ENCODE data around the gene UNC5A.
"Not testable (repeated sequence)": the region's sequence is repeated elsewhere in the genome, so short reads cannot be mapped to it uniquely, and the experiment has no call there.

The UNC5A gene

GRCh38 chr5:176870110-176870591 lies 59.8 kb downstream of the UNC5A start:
- no peak overlapping the region for H3K4me3 ChIP-seq (ENCODE audit: low read depth in 1 of 5, low read length in 5 of 5)
- no peaks in the 10 kb centered on the region for H3K4me1 ChIP-seq (ENCODE audit: control insufficient read depth in 5 of 5, insufficient read depth in 5 of 5, low read length in 5 of 5)
- no peak overlapping the region for H3K27ac ChIP-seq (ENCODE audit: low read depth, low read length)
- no peaks in the 10 kb centered on the region for H3K9me3 ChIP-seq (ENCODE audit: control insufficient read depth in 5 of 5, low read length in 5 of 5)
- H3K9ac ChIP-seq (ENCODE audit: low read length in 5 of 5), result no peak overlapping the region
- peaks cover 10 to 45% (median 35%) of the 10 kb centered on the region in 5 donors for H3K27me3 ChIP-seq (ENCODE audit: control insufficient read depth in 5 of 5, insufficient read depth in 4 of 5, low read length in 5 of 5)
- H3K36me3 ChIP-seq (ENCODE audit: control insufficient read depth in 5 of 5, insufficient read depth in 5 of 5, low read length in 5 of 5), result no peaks in the 10 kb centered on the region

GRCh38 chr5:176870644-176871043 lies 60.3 kb downstream of the UNC5A start:
- not testable (repeated sequence) for H3K4me1 ChIP-seq (ENCODE audit: control insufficient read depth in 5 of 5, insufficient read depth in 5 of 5, low read length in 5 of 5); H3K36me3 ChIP-seq (ENCODE audit: control insufficient read depth in 5 of 5, insufficient read depth in 5 of 5, low read length in 5 of 5); H3K9me3 ChIP-seq (ENCODE audit: control insufficient read depth in 5 of 5, low read length in 5 of 5); H3K9ac ChIP-seq (ENCODE audit: low read length in 5 of 5); H3K4me3 ChIP-seq (ENCODE audit: low read depth in 1 of 5, low read length in 5 of 5); H3K27ac ChIP-seq (ENCODE audit: low read depth, low read length)
- H3K27me3 ChIP-seq (ENCODE audit: control insufficient read depth in 5 of 5, insufficient read depth in 4 of 5, low read length in 5 of 5), result peaks cover 14 to 44% (median 31%) of the 10 kb centered on the region in 5 donors

- not testable (repeated sequence) for H3K27ac ChIP-seq (ENCODE audit: low read depth, low read length); H3K4me3 ChIP-seq (ENCODE audit: low read depth in 1 of 5, low read length in 5 of 5); H3K36me3 ChIP-seq (ENCODE audit: control insufficient read depth in 5 of 5, insufficient read depth in 5 of 5, low read length in 5 of 5); H3K4me1 ChIP-seq (ENCODE audit: control insufficient read depth in 5 of 5, insufficient read depth in 5 of 5, low read length in 5 of 5); H3K9me3 ChIP-seq (ENCODE audit: control insufficient read depth in 5 of 5, low read length in 5 of 5); H3K9ac ChIP-seq (ENCODE audit: low read length in 5 of 5)
- H3K27me3 ChIP-seq (ENCODE audit: control insufficient read depth in 5 of 5, insufficient read depth in 4 of 5, low read length in 5 of 5), result peaks cover 14 to 43% (median 30%) of the 10 kb centered on the region in 5 donors
Measured at GRCh38 chr5:176872586-176872985, 62.2 kb downstream of the UNC5A start.

GRCh38 chr5:176873011-176873410 lies 62.7 kb downstream of the UNC5A start:
- not testable (repeated sequence) for H3K4me3 ChIP-seq (ENCODE audit: low read depth in 1 of 5, low read length in 5 of 5); H3K9me3 ChIP-seq (ENCODE audit: control insufficient read depth in 5 of 5, low read length in 5 of 5); H3K4me1 ChIP-seq (ENCODE audit: control insufficient read depth in 5 of 5, insufficient read depth in 5 of 5, low read length in 5 of 5); H3K27ac ChIP-seq (ENCODE audit: low read depth, low read length); H3K36me3 ChIP-seq (ENCODE audit: control insufficient read depth in 5 of 5, insufficient read depth in 5 of 5, low read length in 5 of 5); H3K9ac ChIP-seq (ENCODE audit: low read length in 5 of 5)
- H3K27me3 ChIP-seq (ENCODE audit: control insufficient read depth in 5 of 5, insufficient read depth in 4 of 5, low read length in 5 of 5), result peaks cover 14 to 45% (median 35%) of the 10 kb centered on the region in 5 donors

GRCh38 chr5:176873541-176874172 lies 63.3 kb downstream of the UNC5A start:
- no peaks in the 10 kb centered on the region for H3K9me3 ChIP-seq (ENCODE audit: control insufficient read depth in 5 of 5, low read length in 5 of 5)
- H3K4me3 ChIP-seq (ENCODE audit: low read depth in 1 of 5, low read length in 5 of 5), result no peak overlapping the region
- no peak overlapping the region for H3K9ac ChIP-seq (ENCODE audit: low read length in 5 of 5)
- no peaks in the 10 kb centered on the region for H3K36me3 ChIP-seq (ENCODE audit: control insufficient read depth in 5 of 5, insufficient read depth in 5 of 5, low read length in 5 of 5)
- no peaks in the 10 kb centered on the region for H3K4me1 ChIP-seq (ENCODE audit: control insufficient read depth in 5 of 5, insufficient read depth in 5 of 5, low read length in 5 of 5)
- H3K27ac ChIP-seq (ENCODE audit: low read depth, low read length), result no peak overlapping the region
- H3K27me3 ChIP-seq (ENCODE audit: control insufficient read depth in 5 of 5, insufficient read depth in 4 of 5, low read length in 5 of 5), result peaks cover 19 to 45% (median 32%) of the 10 kb centered on the region in 5 donors

- no peak overlapping the region for H3K9ac ChIP-seq (ENCODE audit: low read length in 5 of 5)
- peaks cover 19 to 39% (median 35%) of the 10 kb centered on the region in 5 donors for H3K27me3 ChIP-seq (ENCODE audit: control insufficient read depth in 5 of 5, insufficient read depth in 4 of 5, low read length in 5 of 5)
- H3K36me3 ChIP-seq (ENCODE audit: control insufficient read depth in 5 of 5, insufficient read depth in 5 of 5, low read length in 5 of 5), result no peaks in the 10 kb centered on the region
- no peak overlapping the region for H3K27ac ChIP-seq (ENCODE audit: low read depth, low read length)
- H3K9me3 ChIP-seq (ENCODE audit: control insufficient read depth in 5 of 5, low read length in 5 of 5), result no peaks in the 10 kb centered on the region
- no peaks in the 10 kb centered on the region for H3K4me1 ChIP-seq (ENCODE audit: control insufficient read depth in 5 of 5, insufficient read depth in 5 of 5, low read length in 5 of 5)
- H3K4me3 ChIP-seq (ENCODE audit: low read depth in 1 of 5, low read length in 5 of 5), result no peak overlapping the region
Measured at GRCh38 chr5:176874198-176874780, 63.9 kb downstream of the UNC5A start.

- H3K4me3 ChIP-seq (ENCODE audit: low read depth in 1 of 5, low read length in 5 of 5), result no peak overlapping the region
- peaks cover 19 to 40% (median 35%) of the 10 kb centered on the region in 5 donors for H3K27me3 ChIP-seq (ENCODE audit: control insufficient read depth in 5 of 5, insufficient read depth in 4 of 5, low read length in 5 of 5)
- no peaks in the 10 kb centered on the region for H3K36me3 ChIP-seq (ENCODE audit: control insufficient read depth in 5 of 5, insufficient read depth in 5 of 5, low read length in 5 of 5)
- H3K27ac ChIP-seq (ENCODE audit: low read depth, low read length), result no peak overlapping the region
- no peak overlapping the region for H3K9ac ChIP-seq (ENCODE audit: low read length in 5 of 5)
- H3K4me1 ChIP-seq (ENCODE audit: control insufficient read depth in 5 of 5, insufficient read depth in 5 of 5, low read length in 5 of 5), result no peaks in the 10 kb centered on the region
- H3K9me3 ChIP-seq (ENCODE audit: control insufficient read depth in 5 of 5, low read length in 5 of 5), result no peaks in the 10 kb centered on the region
Measured at GRCh38 chr5:176875014-176875550, 64.7 kb downstream of the UNC5A start.

GRCh38 chr5:176875783-176876505 lies 65.6 kb downstream of the UNC5A start:
- no peaks in the 10 kb centered on the region for H3K9me3 ChIP-seq (ENCODE audit: control insufficient read depth in 5 of 5, low read length in 5 of 5)
- no peak overlapping the region for H3K27ac ChIP-seq (ENCODE audit: low read depth, low read length)
- no peak overlapping the region for H3K9ac ChIP-seq (ENCODE audit: low read length in 5 of 5)
- H3K4me1 ChIP-seq (ENCODE audit: control insufficient read depth in 5 of 5, insufficient read depth in 5 of 5, low read length in 5 of 5), result no peaks in the 10 kb centered on the region
- no peak overlapping the region for H3K4me3 ChIP-seq (ENCODE audit: low read depth in 1 of 5, low read length in 5 of 5)
- H3K36me3 ChIP-seq (ENCODE audit: control insufficient read depth in 5 of 5, insufficient read depth in 5 of 5, low read length in 5 of 5), result no peaks in the 10 kb centered on the region
- H3K27me3 ChIP-seq (ENCODE audit: control insufficient read depth in 5 of 5, insufficient read depth in 4 of 5, low read length in 5 of 5), result peaks cover 19 to 40% (median 33%) of the 10 kb centered on the region in 5 donors

- Histone ChIP-seq H3K27ac (ENCODE audit: low read depth, low read length) (no peak overlapping the region), H3K27me3 (ENCODE audit: control insufficient read depth in 5 of 5, insufficient read depth in 4 of 5, low read length in 5 of 5) (peaks cover 19 to 40% (median 36%) of the 10 kb centered on the region in 5 donors), H3K4me3 (ENCODE audit: low read depth in 1 of 5, low read length in 5 of 5) (no peak overlapping the region), H3K36me3 (ENCODE audit: control insufficient read depth in 5 of 5, insufficient read depth in 5 of 5, low read length in 5 of 5) (peaks cover 0 to 6% (median 0%) of the 10 kb centered on the region in 5 donors), H3K9ac (ENCODE audit: low read length in 5 of 5) (no peak overlapping the region), H3K9me3 (ENCODE audit: control insufficient read depth in 5 of 5, low read length in 5 of 5) (no peaks in the 10 kb centered on the region), H3K4me1 (ENCODE audit: control insufficient read depth in 5 of 5, insufficient read depth in 5 of 5, low read length in 5 of 5) (no peaks in the 10 kb centered on the region)
Measured at GRCh38 chr5:176876506-176877431, 66.4 kb downstream of the UNC5A start.
